GM21717 (cell line): ENCODE measurements around the gene PLBD1.

Source experiments
- ATAC-seq: cut with Tn5 transposase; IDR thresholded peaks from one replicate; pipeline ENCODE4 v1.9.1; 2021; ENCODE audit warnings: mild to moderate bottlenecking, moderate library complexity; ENCODE audit not compliant: unreplicated experiment

The PLBD1 gene

GRCh38 chr12:14510574-14510973, 57.1 kb downstream of the PLBD1 start:
- ATAC-seq, result no peak

GRCh38 chr12:14505626-14506596, 61.8 kb downstream of the PLBD1 start:
- no peak for ATAC-seq

- ATAC-seq, result no peak
Measured at GRCh38 chr12:14495326-14495725, 72.4 kb downstream of the PLBD1 start.

- ATAC-seq, result no peak
Measured at GRCh38 chr12:14482886-14483285, 84.8 kb downstream of the PLBD1 start.

- ATAC-seq, result no peak
Measured at GRCh38 chr12:14482361-14482760, 85.3 kb downstream of the PLBD1 start.

- no peak for ATAC-seq
Measured at GRCh38 chr12:14481201-14481600, 86.5 kb downstream of the PLBD1 start.

GRCh38 chr12:14479004-14479403, 88.7 kb downstream of the PLBD1 start:
- ATAC-seq, result no peak

GRCh38 chr12:14473707-14474287, 93.9 kb downstream of the PLBD1 start:
- ATAC-seq, result no peak

- no peak for ATAC-seq
Measured at GRCh38 chr12:14471497-14471896, 96.2 kb downstream of the PLBD1 start.

GRCh38 chr12:14460212-14460841, 107.4 kb downstream of the PLBD1 start:
- ATAC-seq, result no peak

GRCh38 chr12:14454098-14454907, 113.4 kb downstream of the PLBD1 start:
- ATAC-seq, result no peak
